Natural killer cell treated with Interleukin-12 subunit alpha and Interleukin-12 subunit beta and Interleukin-15 and Interleukin-18, amount 100 ng/mL, for 72 hours (primary cell): ENCODE measurements around the gene FEZ2. TPM values are rescaled to one million over a fixed set of nuclear protein-coding genes. Genes with fewer than 3 reads are reported as not detected.
"Not testable (repeated sequence)": the region's sequence is repeated elsewhere in the genome, so short reads cannot be mapped to it uniquely, and the experiment has no call there.

ENCODE experiments used
- ATAC-seq, 2 donors: fragments of 150-1000 bp; cut with Tn5 transposase in 1 of 2; sonication (Bioruptor Pico), chemical (Tn5 transposase) in 1 of 2; 2 replicates each; pipeline ENCODE4 v1.10.0; 2021
- DNase-seq: peaks from one replicate; pipeline ENCODE4 v3.0.0; 2022; ENCODE audit warnings: low spot score
- H3K27ac Mint-ChIP-seq, 2 donors: 1 replicate in 1 of 2; 2 replicates in 1 of 2; pipeline ENCODE4 v1.8.0; 2022; ENCODE audit warnings: mixed read lengths in 2 of 2, mild to moderate bottlenecking in 1 of 2, moderate library complexity in 1 of 2
- H3K27me3 Mint-ChIP-seq, 2 donors: 1 replicate in 1 of 2; 2 replicates in 1 of 2; pipeline ENCODE4 v1.8.0; 2022; ENCODE audit warnings: mixed read lengths in 2 of 2
- H3K36me3 Mint-ChIP-seq: one replicate; pipeline ENCODE4 v1.8.0; 2022; ENCODE audit warnings: mixed read lengths
- H3K4me1 Mint-ChIP-seq, 2 donors: 1 replicate in 1 of 2; 2 replicates in 1 of 2; pipeline ENCODE4 v1.8.0; 2022; ENCODE audit warnings: low read depth in 2 of 2, mixed read lengths in 2 of 2, mild to moderate bottlenecking in 1 of 2
- H3K4me3 Mint-ChIP-seq: one replicate; pipeline ENCODE4 v1.8.0; 2022; ENCODE audit warnings: mixed read lengths
- H3K9me3 Mint-ChIP-seq: 2 replicates; pipeline ENCODE4 v1.8.0; 2022; ENCODE audit warnings: mixed read lengths
- total RNA-seq, 2 donors: library from RNA; stranded (reverse); gene quantifications; one replicate each; pipeline ENCODE4 v1.2.3, GENCODE V29; 2022

Gene FEZ2
- total RNA-seq, 2 donors from 2014 or later: 15.3 to 18.1 TPM

GRCh38 chr2:36607947-36608346 lies 10.0 kb upstream of the FEZ2 start:
- DNase-seq: no peak
- Mint-ChIP-seq H3K36me3 (no peaks in the 10 kb centered on the region), H3K9me3 (no peaks in the 10 kb centered on the region), H3K4me3 (no peak overlapping the region), H3K27me3 (peaks cover 13 to 21% of the 10 kb centered on the region in 2 donors), H3K4me1 (no peaks in the 10 kb centered on the region), H3K27ac (no peak overlapping the region)
- no peak for ATAC-seq

GRCh38 chr2:36606925-36607324 lies 9.0 kb upstream of the FEZ2 start:
- DNase-seq (no peak), ATAC-seq (peak in 1 of 2 donors; percentile 69)
- Mint-ChIP-seq H3K4me3 (no peak overlapping the region), H3K36me3 (no peaks in the 10 kb centered on the region), H3K27ac (no peak overlapping the region), H3K4me1 (no peaks in the 10 kb centered on the region), H3K27me3 (peaks cover 9 to 14% of the 10 kb centered on the region in 2 donors), H3K9me3 (no peaks in the 10 kb centered on the region)

GRCh38 chr2:36605273-36605672 lies 7.3 kb upstream of the FEZ2 start:
- Mint-ChIP-seq H3K27me3 (peaks cover 0 to 4% of the 10 kb centered on the region in 2 donors), H3K36me3 (no peaks in the 10 kb centered on the region), H3K27ac (no peak overlapping the region), H3K4me1 (no peaks in the 10 kb centered on the region), H3K4me3 (no peak overlapping the region), H3K9me3 (no peaks in the 10 kb centered on the region)
- no peak for DNase-seq
- ATAC-seq: no peak

GRCh38 chr2:36603629-36604028 lies 5.7 kb upstream of the FEZ2 start:
- H3K4me3 Mint-ChIP-seq, H3K4me1 Mint-ChIP-seq: not testable (repeated sequence)

GRCh38 chr2:36597003-36597531 lies 901 bp downstream of the FEZ2 start:
- no peak for ATAC-seq
- Mint-ChIP-seq H3K27me3 (no peaks in the 10 kb centered on the region), H3K27ac (peak overlapping the region; percentile 78 to 81), H3K4me1 (peaks cover 31 to 35% of the 10 kb centered on the region in 2 donors), H3K36me3 (no peaks in the 10 kb centered on the region), H3K9me3 (no peaks in the 10 kb centered on the region), H3K4me3 (peak overlapping the region; percentile 97)
- no peak for DNase-seq

More at GRCh38 chr2:36603629-36604028, 5.7 kb upstream of the FEZ2 start:
- H3K27me3 Mint-ChIP-seq, H3K9me3 Mint-ChIP-seq, H3K27ac Mint-ChIP-seq, H3K36me3 Mint-ChIP-seq, ATAC-seq, DNase-seq: not testable (repeated sequence)

- DNase-seq: no peak
- Mint-ChIP-seq H3K36me3 (no peaks in the 10 kb centered on the region), H3K4me3 (peak overlapping the region; percentile 97), H3K27me3 (no peaks in the 10 kb centered on the region), H3K4me1 (peaks cover 34 to 35% of the 10 kb centered on the region in 2 donors), H3K9me3 (no peaks in the 10 kb centered on the region), H3K27ac (peak overlapping the region in 1 of 2 donors; percentile 22)
- ATAC-seq: no peak
Measured at GRCh38 chr2:36596397-36596796, 1.6 kb downstream of the FEZ2 start.

GRCh38 chr2:36594849-36595248 lies 3.1 kb downstream of the FEZ2 start:
- no peaks in the 10 kb centered on the region for H3K9me3 Mint-ChIP-seq
- DNase-seq (no peak), ATAC-seq (no peak)
- H3K27ac Mint-ChIP-seq: no peak overlapping the region
- H3K36me3 Mint-ChIP-seq: no peaks in the 10 kb centered on the region
- H3K27me3 Mint-ChIP-seq: no peaks in the 10 kb centered on the region
- H3K4me1 Mint-ChIP-seq: peaks cover 35 to 37% of the 10 kb centered on the region in 2 donors
- no peak overlapping the region for H3K4me3 Mint-ChIP-seq

GRCh38 chr2:36589230-36589630 lies 8.7 kb downstream of the FEZ2 start:
- no peaks in the 10 kb centered on the region for H3K27me3 Mint-ChIP-seq
- H3K4me1 Mint-ChIP-seq: peaks cover 9 to 16% of the 10 kb centered on the region in 2 donors
- H3K27ac Mint-ChIP-seq: no peak overlapping the region
- ATAC-seq: no peak
- H3K4me3 Mint-ChIP-seq: no peak overlapping the region
- H3K36me3 Mint-ChIP-seq: no peaks in the 10 kb centered on the region
- DNase-seq: no peak
- H3K9me3 Mint-ChIP-seq: no peaks in the 10 kb centered on the region

- no peak overlapping the region for H3K27ac Mint-ChIP-seq
- ATAC-seq (no peak), DNase-seq (no peak)
- peaks cover 13% of the 10 kb centered on the region for H3K36me3 Mint-ChIP-seq
- peaks cover 0 to 8% of the 10 kb centered on the region in 2 donors for H3K4me1 Mint-ChIP-seq
- no peaks in the 10 kb centered on the region for H3K9me3 Mint-ChIP-seq
- H3K4me3 Mint-ChIP-seq: no peak overlapping the region
- H3K27me3 Mint-ChIP-seq: no peaks in the 10 kb centered on the region
Measured at GRCh38 chr2:36587556-36587955, 10.4 kb downstream of the FEZ2 start.

GRCh38 chr2:36587101-36587500 lies 10.9 kb downstream of the FEZ2 start:
- DNase-seq (no peak), ATAC-seq (no peak)
- H3K4me3 Mint-ChIP-seq: no peak overlapping the region
- no peak overlapping the region for H3K27ac Mint-ChIP-seq
- H3K4me1 Mint-ChIP-seq: peaks cover 0 to 8% of the 10 kb centered on the region in 2 donors
- no peaks in the 10 kb centered on the region for H3K27me3 Mint-ChIP-seq
- H3K36me3 Mint-ChIP-seq: peaks cover 13% of the 10 kb centered on the region
- H3K9me3 Mint-ChIP-seq: no peaks in the 10 kb centered on the region

- no peaks in the 10 kb centered on the region for H3K27me3 Mint-ChIP-seq
- ATAC-seq: no peak
- no peaks in the 10 kb centered on the region for H3K9me3 Mint-ChIP-seq
- peaks cover 0 to 6% of the 10 kb centered on the region in 2 donors for H3K4me1 Mint-ChIP-seq
- H3K27ac Mint-ChIP-seq: no peak overlapping the region
- no peak for DNase-seq
- peaks cover 13% of the 10 kb centered on the region for H3K36me3 Mint-ChIP-seq
- no peak overlapping the region for H3K4me3 Mint-ChIP-seq
Measured at GRCh38 chr2:36586672-36587071, 11.3 kb downstream of the FEZ2 start.

GRCh38 chr2:36584148-36584794 lies 13.7 kb downstream of the FEZ2 start:
- Mint-ChIP-seq H3K27me3 (no peaks in the 10 kb centered on the region), H3K27ac (no peak overlapping the region), H3K36me3 (peaks cover 21% of the 10 kb centered on the region), H3K4me3 (no peak overlapping the region), H3K4me1 (peaks cover 0 to 3% of the 10 kb centered on the region in 2 donors), H3K9me3 (no peaks in the 10 kb centered on the region)
- ATAC-seq: no peak
- no peak for DNase-seq

- H3K27me3 Mint-ChIP-seq: no peaks in the 10 kb centered on the region
- no peaks in the 10 kb centered on the region for H3K9me3 Mint-ChIP-seq
- peaks cover 0 to 3% of the 10 kb centered on the region in 2 donors for H3K4me1 Mint-ChIP-seq
- ATAC-seq: no peak
- no peak overlapping the region for H3K27ac Mint-ChIP-seq
- H3K36me3 Mint-ChIP-seq: peaks cover 31% of the 10 kb centered on the region
- no peak for DNase-seq
- no peak overlapping the region for H3K4me3 Mint-ChIP-seq
Measured at GRCh38 chr2:36582951-36583350, 15.0 kb downstream of the FEZ2 start.

GRCh38 chr2:36582538-36582937 lies 15.4 kb downstream of the FEZ2 start:
- H3K4me3 Mint-ChIP-seq: no peak overlapping the region
- no peaks in the 10 kb centered on the region for H3K9me3 Mint-ChIP-seq
- DNase-seq (no peak), ATAC-seq (no peak)
- no peak overlapping the region for H3K27ac Mint-ChIP-seq
- H3K36me3 Mint-ChIP-seq: peaks cover 35% of the 10 kb centered on the region
- peaks cover 0 to 3% of the 10 kb centered on the region in 2 donors for H3K4me1 Mint-ChIP-seq
- H3K27me3 Mint-ChIP-seq: no peaks in the 10 kb centered on the region

- Mint-ChIP-seq H3K27me3 (no peaks in the 10 kb centered on the region), H3K9me3 (no peaks in the 10 kb centered on the region), H3K4me1 (peaks cover 2% of the 10 kb centered on the region in 2 donors), H3K27ac (no peak overlapping the region), H3K36me3 (peaks cover 37% of the 10 kb centered on the region), H3K4me3 (no peak overlapping the region)
- DNase-seq (no peak), ATAC-seq (no peak)
Measured at GRCh38 chr2:36579297-36579664, 18.7 kb downstream of the FEZ2 start.
